GM19099 (cell line): ENCODE data around the gene TMEM144.

Experiments used
- POLR2A ChIP-seq: IDR thresholded peaks from 3 replicates; pipeline ENCODE4 v1.6.1; 2011; ENCODE audit warnings: low read depth; ENCODE audit not compliant: insufficient read length; ENCODE audit errors: extremely low read depth

Gene TMEM144

GRCh38 chr4:158209825-158210807 lies at the start of gene TMEM144:
Gene TMEM144 (plus strand): TSS chr4:158210486. CDS start chr4:158212668, 2,182 bp downstream.
- TF ChIP-seq POLR2A: no peak

DNA sequence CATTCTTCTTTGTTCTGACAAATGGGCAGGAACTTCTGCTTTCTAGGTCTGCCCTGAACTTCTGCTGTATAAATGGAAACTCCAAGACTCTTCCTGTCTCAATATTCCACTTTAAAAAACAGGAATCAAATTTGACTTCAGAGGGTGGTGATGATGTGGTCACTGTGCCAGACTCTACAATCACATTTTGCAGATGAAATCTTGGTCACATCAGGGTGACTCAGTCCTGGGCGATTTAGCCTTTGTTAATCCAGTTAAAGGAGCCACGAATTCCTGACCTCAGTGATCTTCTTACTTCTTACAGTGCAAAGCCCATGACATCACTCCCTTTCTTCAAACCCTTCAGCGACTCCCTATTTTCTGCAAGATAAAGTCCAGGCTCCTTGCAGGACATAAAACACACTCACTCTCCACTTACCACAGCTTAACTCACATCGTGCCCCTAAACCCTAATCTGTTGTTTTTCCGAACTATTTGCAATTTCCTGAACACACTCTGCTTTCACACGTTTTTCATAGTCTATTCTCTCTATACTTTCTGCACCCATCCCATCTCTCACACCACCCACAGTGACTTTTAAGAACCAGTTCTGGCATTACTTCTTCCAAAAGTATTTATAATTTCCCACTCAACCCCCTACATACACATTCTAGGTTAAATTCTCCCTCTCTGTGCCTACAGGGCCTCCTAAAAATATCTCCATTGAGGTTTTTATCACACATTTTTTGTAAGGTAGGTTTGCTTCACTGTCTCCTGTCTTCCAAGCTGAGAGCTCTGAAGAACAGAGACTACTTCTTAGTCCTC lies 48.5 kb upstream of the TMEM144 start:
- TF ChIP-seq POLR2A: no peak

- TF ChIP-seq POLR2A: no peak
These were observed 47.7 kb upstream of the TMEM144 start for GRCh38 chr4:158162631-158163030.

- TF ChIP-seq POLR2A: no peak
These were observed 46.1 kb upstream of the TMEM144 start for GRCh38 chr4:158163941-158164767.

- TF ChIP-seq POLR2A: no peak
These were observed 45.5 kb upstream of the TMEM144 start for GRCh38 chr4:158164768-158165213.

DNA sequence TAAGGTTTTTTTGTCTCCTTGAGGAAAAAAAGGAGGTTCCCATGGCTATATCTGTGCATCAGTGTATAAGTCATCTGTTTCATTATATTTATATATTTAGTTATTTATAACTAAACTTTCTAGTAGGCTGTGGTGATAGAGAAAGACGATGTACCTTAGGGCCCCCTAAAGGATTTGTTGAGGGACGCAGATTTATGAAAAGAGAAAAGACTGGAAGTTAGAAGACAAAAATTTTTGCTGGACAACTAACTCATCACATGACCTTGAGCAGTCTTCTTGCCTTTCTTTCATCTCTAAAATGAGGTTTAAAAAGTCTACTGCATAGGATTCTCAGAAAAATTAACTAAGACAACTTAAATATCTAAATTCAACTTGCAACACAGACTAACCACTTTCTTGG lies 43.6 kb upstream of the TMEM144 start:
- no peak for TF ChIP-seq POLR2A

DNA sequence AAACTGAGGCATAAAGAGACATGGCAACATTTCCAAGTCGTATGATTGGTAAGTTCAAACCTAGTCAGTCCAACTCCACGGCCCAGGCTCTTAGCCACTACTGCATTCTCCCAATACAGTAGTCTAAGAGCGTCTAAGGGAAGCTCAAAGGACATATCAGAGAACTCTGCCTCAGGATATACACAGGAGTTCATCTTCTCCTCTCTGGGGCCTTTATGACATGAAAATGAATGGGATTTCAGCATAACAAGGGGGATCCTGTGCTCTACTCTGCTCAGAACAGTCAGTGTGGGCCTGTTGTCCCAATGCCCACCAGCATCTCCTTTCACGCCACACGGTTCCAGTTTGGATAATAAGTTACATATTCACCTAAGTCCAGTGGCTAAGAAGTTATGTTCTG lies 41.7 kb upstream of the TMEM144 start:
- TF ChIP-seq POLR2A: no peak

GRCh38 chr4:158169506-158169905 lies 40.8 kb upstream of the TMEM144 start:
- no peak for TF ChIP-seq POLR2A

- no peak for TF ChIP-seq POLR2A
These were observed 40.2 kb upstream of the TMEM144 start for GRCh38 chr4:158169931-158170690.

DNA sequence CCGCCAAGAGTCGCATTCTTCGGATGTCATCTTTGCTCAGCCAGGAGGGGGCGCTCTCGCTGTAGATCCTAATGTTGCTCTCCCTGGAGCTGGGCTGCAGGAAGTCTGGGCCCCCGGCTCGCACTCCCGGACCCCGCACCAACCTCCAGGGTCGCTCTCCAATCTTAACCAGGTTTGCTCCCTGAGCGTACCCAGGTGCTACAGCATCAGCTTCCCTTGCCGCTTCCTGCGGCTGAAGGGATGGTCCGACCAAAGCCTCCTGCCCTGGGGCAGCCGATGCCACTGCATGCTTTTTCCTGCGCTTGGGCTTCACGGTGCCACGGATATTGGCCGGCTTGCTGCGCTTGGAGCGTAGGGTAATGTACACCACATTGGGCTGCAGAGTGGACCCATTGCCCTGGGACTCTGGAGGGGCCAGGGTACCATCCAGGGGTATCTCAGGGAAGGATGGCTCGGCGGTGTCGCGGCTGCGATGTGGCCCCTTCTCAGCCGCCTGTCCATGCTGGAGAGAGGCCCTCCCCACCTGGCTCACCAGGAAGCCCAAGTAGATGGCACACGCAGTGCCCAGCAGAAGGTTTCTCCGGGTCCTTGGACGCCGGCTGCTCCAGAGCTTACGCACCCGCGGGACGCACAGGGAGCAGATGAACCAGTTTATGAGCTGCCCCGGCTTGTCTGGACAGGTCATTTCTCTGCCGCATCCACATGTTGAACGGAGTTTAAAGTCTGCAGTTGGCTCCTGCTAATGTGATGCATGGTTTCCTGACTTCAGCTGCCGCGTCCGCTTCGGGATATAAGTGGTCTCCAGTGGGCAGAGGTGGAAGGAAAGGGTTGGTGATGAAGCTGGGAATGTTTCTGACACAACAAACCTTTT lies 39.4 kb upstream of the TMEM144 start:
- no peak for TF ChIP-seq POLR2A

DNA sequence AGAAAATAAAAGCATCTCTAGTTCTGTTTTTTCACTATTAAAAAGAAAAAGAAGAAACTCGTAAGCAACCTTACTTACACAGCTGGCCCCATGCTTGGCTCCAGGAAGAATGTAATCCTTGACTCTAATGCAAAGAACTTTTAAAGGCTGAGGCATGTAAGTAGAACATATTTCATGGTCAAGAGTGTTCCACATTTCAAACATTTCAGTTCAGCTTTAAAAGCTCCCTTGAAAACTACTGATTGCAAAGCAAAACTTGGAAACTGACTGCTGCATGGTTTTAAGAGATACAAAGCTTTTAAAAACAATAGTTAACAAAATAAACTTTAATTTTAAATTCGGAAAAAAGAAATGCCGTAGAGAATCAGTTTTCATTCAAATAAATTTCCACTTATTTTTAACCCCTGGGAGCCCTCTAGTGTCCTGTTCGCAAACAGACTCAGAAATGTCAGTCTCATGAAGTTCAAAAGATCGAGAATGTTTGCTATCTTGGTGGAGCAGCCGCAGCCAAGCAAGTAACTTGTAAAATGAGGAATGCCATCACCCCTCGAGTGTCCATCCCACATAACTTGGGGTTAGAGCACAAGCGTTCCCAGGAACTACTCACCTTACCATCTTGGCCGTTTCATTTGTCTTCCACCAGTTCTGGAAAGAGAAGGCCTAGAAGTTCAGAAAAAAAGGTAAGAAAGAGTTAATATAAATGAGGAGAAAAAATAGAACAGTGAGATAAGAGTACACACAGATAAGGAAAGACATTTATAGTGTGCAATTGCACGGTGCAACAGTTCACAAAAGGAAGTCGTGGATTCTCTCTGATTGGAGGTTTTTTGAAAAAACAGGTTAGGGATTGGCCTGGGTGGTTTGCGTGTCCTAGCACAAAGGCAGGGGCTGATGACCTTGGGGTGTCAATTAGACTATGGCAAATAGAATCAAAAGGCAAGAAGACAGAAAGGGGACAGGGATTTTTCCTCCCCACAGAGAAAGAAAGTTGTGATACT lies 37.7 kb upstream of the TMEM144 start, which contains the start of gene GASK1B:
Gene GASK1B (minus strand): TSS at position 765 of the 998 bp plus-strand sequence. CDS start 1,650 bp downstream, outside the sequence.
- no peak for TF ChIP-seq POLR2A

DNA sequence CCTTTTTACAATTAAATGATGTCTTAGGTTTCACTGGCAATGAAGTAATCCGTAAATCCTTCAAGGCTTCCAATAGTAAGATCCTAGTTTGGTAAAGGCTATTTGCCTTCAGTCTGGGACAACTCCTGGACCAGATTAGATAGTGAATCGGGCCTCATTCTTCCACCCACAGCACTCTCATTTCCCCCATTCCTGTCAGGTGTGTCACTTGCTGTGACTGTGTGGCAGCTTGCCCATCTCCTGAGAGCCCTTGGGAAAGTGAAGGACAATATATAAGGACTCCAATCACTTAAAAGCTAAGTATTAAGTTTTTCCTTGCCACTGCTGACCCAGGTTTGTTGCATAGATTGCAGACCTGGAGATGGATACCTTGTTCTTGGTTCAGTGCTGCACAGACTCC lies 34.2 kb upstream of the TMEM144 start:
- TF ChIP-seq POLR2A: no peak
